GM12892 (cell line): ENCODE data around the gene ANXA1.

Experiments used
- DNase-seq: peaks from one replicate; pipeline ENCODE4 v3.0.0; 2011; ENCODE audit not compliant: insufficient read length
- FAIRE-seq: peaks from 2 replicates; lab custom pipeline; 2011; peaks lifted over from hg19 to GRCh38; lab: Jason Lieb, UNC
- POLR2A ChIP-seq: IDR thresholded peaks from 2 replicates; pipeline ENCODE4 v1.6.1; 2011; ENCODE audit warnings: low read depth, low read length, control low read depth
- POLR2AphosphoS5 ChIP-seq: IDR thresholded peaks from 2 replicates; pipeline ENCODE4 v1.6.1; 2011; ENCODE audit warnings: low read depth, low read length, control low read depth
- TAF1 ChIP-seq: IDR thresholded peaks from 2 replicates; pipeline ENCODE4 v1.6.1; 2011; ENCODE audit warnings: low read depth, mild to moderate bottlenecking, control low read depth, low read length, borderline replicate concordance

ANXA1 gene

DNA sequence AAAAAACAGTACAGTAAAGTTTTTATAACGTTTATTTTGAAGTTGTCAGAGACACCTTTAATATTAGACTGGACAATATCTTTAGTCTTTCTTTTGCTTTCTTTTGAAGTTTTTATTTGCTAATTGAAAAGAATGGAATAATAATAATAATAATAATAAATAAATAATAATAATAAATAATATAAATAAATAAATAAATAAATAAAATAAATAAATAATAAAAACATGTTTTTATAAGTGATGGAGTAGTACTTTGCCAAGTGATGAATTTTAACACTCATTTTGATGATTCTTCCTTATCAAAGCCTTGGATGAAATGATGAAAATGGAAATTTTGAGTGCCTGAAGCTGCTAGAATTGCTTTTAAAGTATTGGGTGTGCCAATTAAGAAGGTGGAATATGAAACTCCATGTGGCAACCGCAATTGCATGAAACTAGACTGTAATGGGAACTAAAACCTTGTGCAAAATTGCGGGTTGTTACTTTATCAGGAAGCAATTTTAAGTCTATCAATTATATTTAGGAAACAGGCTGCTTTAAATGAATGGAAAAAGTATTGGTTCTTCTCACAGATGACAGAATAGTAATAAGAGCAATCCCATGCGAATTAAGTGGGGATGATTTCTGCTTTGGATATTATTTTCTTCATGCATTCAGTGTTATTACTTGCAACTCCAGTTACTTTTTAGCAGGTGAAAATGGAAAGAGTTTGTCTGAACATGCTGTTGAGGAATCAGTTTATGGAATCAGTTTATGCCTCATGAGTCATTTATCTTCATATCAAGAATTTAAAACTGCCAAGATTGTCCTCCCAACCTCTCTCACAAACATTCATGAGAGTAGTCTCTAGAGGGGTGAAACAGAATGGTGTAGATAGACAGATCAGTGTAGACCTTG, 4.6 kb downstream of the ANXA1 start:
- TF ChIP-seq TAF1 = no peak
- TF ChIP-seq POLR2AphosphoS5 = no peak
- no peak for TF ChIP-seq POLR2A
- DNase-seq (no peak), FAIRE-seq (peak; percentile 48)

DNA sequence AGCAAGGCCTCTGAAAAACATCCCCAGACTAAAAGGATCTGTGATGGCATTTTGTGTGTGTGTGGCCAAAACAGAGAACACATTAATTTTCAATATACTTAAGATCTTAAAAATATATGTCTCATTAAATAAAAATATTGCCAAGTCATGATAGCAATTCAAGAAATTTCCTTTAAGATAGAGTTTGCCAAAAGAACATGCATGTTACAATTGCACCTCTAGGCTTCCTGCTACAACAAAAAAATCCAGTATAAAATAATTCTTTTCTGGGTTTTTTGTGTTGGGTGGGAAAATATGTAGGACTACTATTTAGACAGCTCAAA, 5.2 kb downstream of the ANXA1 start:
- TF ChIP-seq POLR2AphosphoS5 (no peak), POLR2A (no peak), TAF1 (no peak)
- no peak for FAIRE-seq
- DNase-seq = no peak

DNA sequence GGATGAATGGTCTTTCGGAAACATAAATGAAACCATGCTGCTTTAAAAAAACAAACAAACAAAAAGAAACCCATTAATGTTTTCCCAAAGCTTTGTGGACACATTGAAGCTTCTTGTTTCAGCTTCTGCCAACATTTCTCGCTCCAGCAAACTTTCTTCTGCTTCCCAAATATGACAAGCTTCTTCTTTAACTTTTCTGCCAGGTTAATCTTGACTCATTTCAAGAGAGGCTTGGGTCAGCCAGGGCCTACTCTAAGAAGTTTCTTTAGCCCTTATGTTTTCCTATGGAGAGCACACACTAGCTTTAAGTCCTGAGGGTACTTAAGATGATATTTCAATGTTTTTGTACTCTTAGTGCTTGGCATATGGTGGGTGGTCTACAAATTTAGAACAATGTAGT, 6.1 kb downstream of the ANXA1 start:
- TF ChIP-seq POLR2A (no peak), POLR2AphosphoS5 (no peak), TAF1 (no peak)
- FAIRE-seq (no peak), DNase-seq (no peak)

DNA sequence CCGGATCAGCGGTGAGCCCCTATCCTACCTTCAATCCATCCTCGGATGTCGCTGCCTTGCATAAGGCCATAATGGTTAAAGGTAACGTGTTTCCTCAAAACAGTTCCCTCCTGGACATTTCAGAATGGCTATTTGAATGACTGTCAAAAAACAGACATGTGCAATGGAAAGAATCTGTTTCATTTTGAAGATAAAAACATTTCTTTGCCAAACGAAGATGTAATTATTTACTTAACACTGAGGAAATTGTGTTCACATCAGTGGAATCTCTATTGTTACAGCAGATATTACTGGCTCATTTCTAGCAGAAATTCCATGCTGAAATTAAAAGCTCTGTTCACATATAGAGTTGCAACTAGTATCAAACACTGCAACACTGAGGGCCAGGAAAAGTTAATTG, 7.1 kb downstream of the ANXA1 start:
- DNase-seq (no peak), FAIRE-seq (no peak)
- no peak for TF ChIP-seq POLR2A
- TF ChIP-seq TAF1 = no peak
- no peak for TF ChIP-seq POLR2AphosphoS5

DNA sequence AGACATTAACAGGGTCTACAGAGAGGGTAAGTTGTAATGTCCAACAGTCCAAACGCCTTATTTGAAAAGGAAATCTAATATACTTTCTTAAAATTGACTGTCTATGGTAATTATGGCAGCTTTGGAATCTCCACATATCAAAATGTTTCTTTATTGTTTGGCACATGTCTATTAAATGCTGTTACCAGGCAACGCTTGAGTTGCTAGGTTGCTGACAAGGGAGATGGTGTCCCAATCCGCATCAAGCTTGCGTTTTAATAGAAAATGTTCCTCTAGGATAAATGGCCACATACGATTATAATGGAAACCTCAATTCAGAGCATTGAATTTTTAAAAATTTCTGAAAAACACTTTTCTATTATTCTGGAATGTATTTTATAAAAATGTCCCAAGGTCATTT, 9.2 kb downstream of the ANXA1 start:
- FAIRE-seq (no peak), DNase-seq (no peak)
- TF ChIP-seq POLR2AphosphoS5 (no peak), POLR2A (no peak), TAF1 (no peak)

DNA sequence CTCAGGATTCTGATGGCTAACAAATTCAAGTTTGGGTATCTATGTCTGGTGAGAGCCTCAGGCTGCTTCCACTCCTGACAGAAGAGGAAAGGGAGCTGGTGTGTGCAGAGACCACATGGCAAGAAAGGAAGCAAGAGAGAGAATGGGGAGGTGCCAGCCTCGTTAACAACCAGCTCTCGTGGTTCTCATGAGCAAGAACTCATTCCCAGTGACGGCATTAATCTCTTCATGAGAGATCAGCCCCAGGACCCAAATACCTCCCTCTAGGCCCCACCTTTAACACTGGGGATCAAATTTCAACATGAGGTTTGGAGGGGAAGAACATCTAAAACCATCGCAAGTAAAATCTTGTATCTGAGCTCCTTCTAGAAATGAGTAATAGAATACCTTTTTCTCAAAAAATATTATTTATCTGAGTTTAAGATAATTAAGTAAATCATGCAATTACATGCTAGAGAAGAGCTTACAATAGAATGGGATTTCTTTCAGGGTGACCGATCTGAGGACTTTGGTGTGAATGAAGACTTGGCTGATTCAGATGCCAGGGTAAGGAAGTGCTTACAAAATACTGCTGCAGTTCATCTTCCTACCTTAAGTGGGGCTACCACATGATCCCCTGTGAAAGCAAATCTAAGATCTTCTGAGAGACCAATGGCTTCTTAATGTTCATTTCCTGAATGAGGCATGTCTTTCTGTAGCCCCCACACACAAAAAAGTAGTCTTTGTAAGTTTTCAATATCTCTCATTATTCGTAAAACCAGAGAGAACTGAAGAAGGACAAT, 11.5 kb downstream of the ANXA1 start:
- DNase-seq = no peak
- TF ChIP-seq POLR2A (no peak), POLR2AphosphoS5 (no peak), TAF1 (no peak)
- FAIRE-seq = no peak

DNA sequence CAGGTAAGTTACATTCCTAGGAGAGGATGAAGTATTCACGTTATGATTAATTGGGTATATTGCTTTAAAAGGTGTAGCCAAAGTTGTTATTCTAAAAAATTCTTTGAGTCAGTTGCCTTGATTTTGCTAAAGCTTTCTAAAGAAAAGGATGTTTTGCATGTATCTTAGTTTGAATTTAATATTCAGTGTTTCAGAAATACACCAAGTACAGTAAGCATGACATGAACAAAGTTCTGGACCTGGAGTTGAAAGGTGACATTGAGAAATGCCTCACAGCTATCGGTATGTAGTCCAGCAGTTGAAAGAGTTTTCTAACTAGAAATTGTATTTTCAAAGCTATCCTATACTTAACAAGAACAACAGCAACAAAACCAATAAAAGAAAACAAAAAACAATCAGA, 14.2 kb downstream of the ANXA1 start:
- no peak for FAIRE-seq
- no peak for DNase-seq
- no peak for TF ChIP-seq POLR2A
- TF ChIP-seq POLR2AphosphoS5 = no peak
- TF ChIP-seq TAF1 = no peak

DNA sequence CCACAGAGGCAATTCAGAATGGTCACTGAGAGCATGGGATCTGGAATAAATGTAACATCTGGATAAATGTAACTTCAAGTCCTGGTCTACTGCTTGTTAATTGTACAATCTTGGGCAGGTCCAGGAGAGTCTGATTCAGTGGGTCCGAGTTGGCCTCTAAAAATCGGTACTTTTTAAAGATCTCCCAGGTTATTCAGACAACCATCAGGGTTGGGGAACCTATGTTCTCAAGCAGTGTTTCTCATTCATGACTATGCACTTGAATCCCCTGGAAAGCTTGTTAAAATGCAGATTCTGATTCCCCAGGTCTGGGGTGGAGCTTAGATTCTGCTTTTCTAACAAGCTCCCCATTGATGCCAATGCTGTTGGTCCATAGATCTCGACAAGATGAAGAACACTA, 14.8 kb downstream of the ANXA1 start:
- DNase-seq (no peak), FAIRE-seq (no peak)
- TF ChIP-seq POLR2A (no peak), TAF1 (no peak), POLR2AphosphoS5 (no peak)

DNA sequence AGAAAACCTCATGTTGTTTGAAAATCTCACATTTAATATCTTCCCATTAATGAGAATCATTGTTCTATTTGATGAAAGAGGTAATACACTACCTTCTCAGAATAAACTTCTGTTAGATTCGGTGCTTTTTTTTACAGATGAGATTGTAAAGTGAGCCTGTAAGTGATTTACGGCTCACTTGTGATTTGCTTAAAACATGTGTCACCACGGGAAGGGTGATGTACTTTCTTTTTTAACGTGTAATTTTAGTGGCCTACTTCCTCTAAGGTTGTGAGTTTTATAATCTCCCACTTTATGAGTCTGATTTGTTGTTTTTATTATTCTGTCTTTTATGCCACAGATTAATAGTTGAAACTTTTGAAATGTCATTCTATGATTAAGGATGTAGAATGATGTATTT, 15.9 kb downstream of the ANXA1 start:
- DNase-seq = no peak
- peak; percentile 24 for FAIRE-seq
- TF ChIP-seq POLR2AphosphoS5 = no peak
- TF ChIP-seq POLR2A = no peak
- no peak for TF ChIP-seq TAF1

DNA sequence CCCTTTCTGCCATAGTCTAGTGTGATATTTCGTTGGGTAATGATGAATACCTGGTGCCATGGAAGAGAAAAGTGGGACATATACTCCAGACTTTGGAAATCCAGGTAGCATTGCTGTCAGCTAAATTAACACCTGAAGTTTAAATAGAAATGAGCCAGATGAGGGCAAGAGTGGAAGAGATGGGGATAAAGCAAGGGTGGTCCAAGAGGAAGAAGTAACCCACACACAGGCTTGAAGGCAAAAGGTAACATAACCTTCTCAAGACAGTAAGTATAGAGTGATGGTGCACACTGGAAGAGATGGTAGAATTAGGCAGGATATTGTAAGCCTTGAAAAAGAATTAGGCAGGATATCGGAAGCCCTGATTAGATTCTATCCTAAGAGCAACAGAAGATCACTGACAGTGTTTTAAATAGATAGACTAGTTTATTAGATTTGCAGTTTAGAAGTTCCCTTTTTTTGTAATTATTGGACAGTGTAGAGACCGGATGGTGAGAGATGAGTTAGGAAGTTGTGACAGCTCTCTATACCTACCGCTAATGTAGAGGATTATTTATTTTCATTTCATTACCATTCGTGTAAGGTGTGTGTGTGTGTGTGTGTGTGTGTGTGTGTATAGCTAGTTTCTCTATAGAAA, 16.8 kb downstream of the ANXA1 start:
- FAIRE-seq (no peak), DNase-seq (no peak)
- TF ChIP-seq POLR2A (no peak), TAF1 (no peak), POLR2AphosphoS5 (no peak)

DNA sequence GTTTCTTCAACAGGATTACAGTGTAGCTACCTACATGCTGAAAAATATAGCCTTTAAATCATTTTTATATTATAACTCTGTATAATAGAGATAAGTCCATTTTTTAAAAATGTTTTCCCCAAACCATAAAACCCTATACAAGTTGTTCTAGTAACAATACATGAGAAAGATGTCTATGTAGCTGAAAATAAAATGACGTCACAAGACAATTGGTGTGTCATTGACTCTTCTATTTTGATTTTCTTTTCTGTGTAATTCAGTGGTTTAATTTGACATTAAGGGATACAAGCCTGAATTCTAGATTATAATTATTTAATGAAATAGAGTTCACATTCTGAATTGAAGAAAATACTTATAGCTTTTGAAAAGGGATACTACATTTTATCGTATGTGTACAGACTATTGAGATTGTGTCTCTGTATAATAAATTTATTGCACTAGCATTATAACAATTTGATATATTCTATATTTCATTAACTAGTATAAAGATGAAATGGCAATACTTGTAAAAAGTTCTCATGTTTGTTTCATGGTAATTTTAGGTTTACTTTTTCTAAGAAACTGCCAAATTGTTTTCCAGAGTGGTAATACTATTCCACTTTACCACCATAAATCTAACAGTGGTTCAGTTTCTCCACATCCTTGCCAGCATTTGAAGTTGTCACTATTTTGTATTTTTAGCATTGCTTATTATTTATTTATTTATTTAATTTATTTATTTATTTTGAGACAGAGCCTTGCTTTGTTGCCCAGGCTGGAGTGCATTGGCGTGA, 18.7 kb downstream of the ANXA1 start:
- FAIRE-seq (no peak), DNase-seq (no peak)
- TF ChIP-seq POLR2A (no peak), POLR2AphosphoS5 (no peak), TAF1 (no peak)
